RPMI8226 (cell line): Measurements from ENCODE around the gene PRSS56.

Experiments used
- DNase-seq: peaks from one replicate; pipeline ENCODE4 v3.0.0-alpha.2; 2015

The PRSS56 gene

GRCh38 chr2:232574674-232575403, 54.7 kb downstream of the PRSS56 start:
- no peak for DNase-seq
